Uterus (tissue), 2 donors: Measurements from ENCODE around the gene SLCO2B1.

Experiments
- CTCF ChIP-seq, 4 experiments: fragments of 200-600 bp in 2 of 4; fragments of 450-650 bp in 2 of 4; sonication (generic) in 2 of 4; IDR thresholded peaks; one replicate each; pipeline ENCODE4 v1.5.1; 2016 to 2019; ENCODE audit warnings: antibody characterized with exemption in 4 of 4, mild to moderate bottlenecking in 2 of 4, moderate library complexity in 1 of 4
- POLR2A ChIP-seq, 2 donors: fragments of 450-650 bp; IDR thresholded peaks; one replicate each; pipeline ENCODE4 v1.6.1; 2016; ENCODE audit warnings: antibody characterized with exemption in 2 of 2, mild to moderate bottlenecking in 1 of 2, moderate library complexity in 1 of 2

- TF ChIP-seq POLR2A (IDR thresholded peaks at IDR 0.05): no peak
- no peak for TF ChIP-seq CTCF (IDR thresholded peaks at IDR 0.05)
These were observed 22.4 kb downstream of the SLCO2B1 start for GRCh38 chr11:75173336-75173735.
